Measurements from ENCODE around the gene TSR2.
"Not testable (repeated sequence)": the region's sequence is repeated elsewhere in the genome, so short reads cannot be mapped to it uniquely, and the experiment has no call there.

Gene TSR2

DNA sequence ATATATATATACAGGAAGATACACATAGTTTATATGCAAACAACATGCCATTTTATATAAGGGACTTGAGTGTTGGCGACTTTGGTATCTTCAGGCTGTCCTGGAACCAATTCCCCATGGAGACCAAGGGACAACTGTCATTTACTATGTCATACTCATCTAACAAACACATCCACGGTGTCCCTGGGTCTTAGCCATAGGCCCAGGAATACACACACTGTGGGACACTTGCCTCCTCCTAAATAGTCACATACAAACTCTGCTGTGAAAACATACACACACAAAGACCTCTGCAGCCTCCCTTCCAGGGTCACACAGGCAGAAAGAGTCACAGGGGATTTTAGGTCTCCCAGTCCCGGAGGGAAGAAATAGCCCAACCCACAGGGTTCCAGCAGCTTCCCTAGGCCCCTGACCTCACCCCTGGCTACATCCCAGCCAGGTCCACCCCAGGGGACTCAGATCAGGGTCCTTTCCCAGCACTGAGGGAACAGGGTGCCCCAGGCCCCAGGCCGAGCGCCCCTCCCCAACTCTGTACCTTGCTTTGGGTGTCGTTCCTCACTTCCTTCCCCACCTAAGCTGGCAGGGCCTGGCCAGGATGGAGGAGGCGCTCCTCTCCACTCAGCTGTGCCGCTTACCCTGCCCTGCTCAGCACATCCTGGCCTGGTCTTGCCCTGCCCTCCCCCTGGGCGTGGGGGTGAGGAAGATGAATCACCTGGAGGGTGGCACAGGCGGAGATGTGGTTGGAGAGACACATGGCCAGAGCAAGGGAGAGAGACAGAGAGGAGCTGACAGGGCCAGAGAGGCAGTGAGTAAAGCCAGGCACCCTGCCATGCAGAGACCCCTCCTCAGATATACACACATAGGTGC lies 34.0 kb downstream of the TSR2 start:
- no peak for DNase-seq (ENCODE audit: low read depth in 3 of 3, low spot score in 1 of 3)

DNA sequence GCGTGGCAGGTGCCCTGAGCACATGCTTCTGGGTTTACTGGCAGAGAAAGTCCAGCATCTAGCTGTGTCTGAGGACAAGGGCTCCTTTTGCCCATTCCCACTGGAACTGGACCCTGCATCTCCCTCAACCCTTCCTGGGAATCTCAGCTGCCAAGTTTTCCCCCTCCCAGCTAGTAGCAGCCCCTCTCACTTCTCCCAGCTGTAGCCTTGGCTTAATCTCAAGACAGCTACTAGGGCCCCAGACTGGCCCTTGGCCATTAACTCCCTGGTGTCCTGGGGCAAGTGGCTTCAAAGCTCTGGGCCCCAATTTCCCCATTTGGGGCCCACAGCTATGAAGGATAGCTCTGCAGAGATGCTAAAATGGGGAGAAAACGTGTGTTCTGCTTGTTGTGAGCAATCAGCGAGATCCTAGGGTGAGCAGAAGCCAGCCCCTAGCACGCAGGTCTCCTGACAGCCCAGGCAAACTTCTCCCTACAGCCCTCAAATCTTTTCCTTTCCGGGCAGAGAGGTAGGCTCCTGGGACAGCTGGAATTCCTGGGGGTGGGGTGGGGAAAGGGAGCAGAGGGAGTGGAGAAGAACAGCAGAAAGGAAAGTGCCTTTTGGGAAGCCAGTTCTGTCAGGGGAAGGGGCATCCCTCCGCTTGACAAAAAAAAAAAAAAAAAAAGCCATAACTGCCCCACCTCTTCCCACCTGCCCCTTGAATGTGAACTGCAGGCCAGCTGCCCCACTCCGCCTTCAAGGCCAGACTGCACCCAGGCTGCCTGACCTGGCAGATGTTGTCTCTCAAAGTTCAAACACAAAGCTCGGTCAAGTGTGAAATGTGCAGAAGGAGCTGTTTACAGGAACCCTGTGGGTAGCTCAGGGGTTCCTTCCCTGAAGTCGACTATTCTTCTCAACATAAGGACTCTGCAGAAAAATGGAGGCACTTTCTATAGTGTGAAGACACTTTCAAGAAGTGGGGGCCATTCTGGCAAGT lies 39.2 kb downstream of the TSR2 start:
- DNase-seq (ENCODE audit: low read depth in 3 of 3, low spot score in 1 of 3) = no peak

DNA sequence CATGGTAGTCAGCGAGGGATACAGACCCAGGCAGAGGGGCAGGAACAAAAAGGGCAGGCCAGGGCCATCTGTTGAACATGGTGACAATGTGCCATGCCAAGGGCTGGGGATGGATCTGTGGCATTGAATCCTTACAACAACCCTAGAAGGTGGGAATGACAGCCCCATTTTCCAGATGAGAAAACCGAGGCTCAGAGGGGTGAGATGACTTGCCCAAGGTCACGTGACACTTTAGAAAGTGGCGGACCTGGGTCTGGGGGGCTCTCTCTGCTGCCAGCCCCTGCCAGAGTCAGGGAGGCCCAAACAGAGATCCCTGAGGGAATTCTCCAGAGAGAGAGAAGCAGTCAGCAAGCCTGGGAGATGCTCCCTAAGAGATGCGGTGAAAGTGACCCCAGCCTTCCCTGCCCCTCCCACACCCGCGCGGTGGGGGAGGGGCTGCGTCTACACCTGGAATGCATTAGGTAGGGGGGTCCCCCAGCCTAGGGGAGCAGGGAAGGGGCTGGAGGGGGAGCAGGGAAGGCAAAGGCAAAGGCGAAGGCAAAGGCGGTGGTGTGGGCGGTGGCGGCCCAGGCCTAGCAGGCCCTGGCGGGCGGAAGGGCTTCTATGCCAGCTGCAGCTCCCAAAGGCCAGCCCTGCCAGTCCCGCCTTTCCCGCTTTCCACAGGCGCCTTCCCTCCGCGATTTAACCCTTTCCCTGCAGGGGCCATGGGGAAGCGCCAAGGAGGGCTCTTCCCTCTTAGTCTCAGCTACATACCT lies 42.8 kb downstream of the TSR2 start:
- no peak for DNase-seq (ENCODE audit: low read depth in 3 of 3, low spot score in 1 of 3)

DNA sequence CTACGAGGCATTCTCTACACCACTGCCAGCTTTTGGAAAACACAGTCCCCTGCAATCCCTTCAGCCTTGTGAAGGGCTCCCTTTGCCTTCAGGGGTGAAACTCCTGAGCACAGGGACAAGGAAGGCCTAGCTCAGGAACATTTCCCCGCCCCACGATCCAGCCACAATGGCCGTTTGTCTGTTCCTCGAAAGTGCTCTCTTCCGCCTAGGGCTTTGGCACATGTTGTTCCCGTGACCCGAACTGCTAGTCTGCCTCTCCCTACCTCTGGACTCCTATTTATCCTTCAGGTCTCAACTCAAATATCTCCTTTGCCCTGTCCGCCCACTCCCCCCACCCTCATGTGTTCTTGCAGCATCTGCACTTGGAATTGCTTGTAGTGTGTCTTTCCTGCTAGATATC lies 43.7 kb downstream of the TSR2 start:
- DNase-seq (ENCODE audit: low read depth in 3 of 3, low spot score in 1 of 3) = no peak

DNA sequence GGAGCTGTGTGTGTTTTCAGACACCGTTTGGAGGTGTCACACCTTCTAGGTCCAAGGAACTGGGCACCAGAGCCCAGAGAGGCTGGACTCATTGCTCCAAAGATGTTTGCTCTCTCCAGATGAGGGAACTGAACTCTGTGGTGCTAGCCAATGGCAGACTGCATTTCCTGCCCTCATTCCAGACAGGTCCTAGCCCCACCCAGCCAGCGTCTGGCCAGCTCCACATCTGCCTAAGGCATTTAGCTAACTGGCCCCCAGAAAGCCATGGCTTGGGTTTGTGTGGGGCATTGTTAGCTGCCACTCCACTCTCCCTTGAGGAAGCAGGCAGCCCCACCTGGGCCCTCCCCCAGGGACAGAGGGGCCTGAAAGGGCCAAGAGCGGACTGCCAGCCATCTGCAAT lies 44.5 kb downstream of the TSR2 start:
- DNase-seq (ENCODE audit: low read depth in 3 of 3, low spot score in 1 of 3) = no peak

DNA sequence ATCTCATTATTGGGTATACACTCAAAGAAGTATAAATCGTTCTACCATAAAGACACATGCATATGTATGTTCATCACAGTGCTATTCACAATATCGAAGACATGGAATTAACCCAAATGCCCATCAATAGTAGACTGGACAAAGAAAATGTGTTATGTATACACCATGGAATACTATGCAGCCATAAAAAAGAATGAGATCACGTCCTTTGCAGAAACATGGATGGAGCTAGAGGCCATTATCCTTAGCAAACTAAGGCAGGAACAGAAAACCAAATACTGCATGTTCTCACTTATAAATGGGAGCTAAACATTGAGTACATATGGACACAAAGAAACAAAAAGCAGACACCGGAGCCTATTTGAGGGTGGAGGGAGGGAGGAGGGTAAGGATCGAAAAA lies 49.6 kb downstream of the TSR2 start:
- DNase-seq (ENCODE audit: low read depth in 3 of 3, low spot score in 1 of 3) = not testable (repeated sequence)

DNA sequence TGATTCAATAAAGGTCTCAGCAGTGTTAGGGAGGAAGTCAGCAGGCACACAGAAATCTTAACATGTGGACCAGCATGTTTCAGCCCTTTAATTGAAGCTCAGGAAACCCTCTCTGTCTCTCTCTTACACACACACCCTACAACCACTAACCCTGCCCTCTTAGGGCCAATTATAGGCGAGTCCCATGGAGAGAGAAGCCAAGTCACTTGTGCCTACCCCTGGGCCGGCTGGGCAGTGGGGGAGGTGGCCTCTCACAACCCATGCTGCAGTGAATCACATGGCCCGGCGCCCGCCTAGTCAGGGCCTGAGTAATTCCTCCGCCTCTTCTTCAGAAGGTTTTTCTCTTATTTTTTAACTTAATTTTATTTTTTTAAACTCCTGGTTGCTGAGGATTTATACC lies 52.1 kb downstream of the TSR2 start:
- no peak for DNase-seq (ENCODE audit: low read depth in 3 of 3, low spot score in 1 of 3)

DNA sequence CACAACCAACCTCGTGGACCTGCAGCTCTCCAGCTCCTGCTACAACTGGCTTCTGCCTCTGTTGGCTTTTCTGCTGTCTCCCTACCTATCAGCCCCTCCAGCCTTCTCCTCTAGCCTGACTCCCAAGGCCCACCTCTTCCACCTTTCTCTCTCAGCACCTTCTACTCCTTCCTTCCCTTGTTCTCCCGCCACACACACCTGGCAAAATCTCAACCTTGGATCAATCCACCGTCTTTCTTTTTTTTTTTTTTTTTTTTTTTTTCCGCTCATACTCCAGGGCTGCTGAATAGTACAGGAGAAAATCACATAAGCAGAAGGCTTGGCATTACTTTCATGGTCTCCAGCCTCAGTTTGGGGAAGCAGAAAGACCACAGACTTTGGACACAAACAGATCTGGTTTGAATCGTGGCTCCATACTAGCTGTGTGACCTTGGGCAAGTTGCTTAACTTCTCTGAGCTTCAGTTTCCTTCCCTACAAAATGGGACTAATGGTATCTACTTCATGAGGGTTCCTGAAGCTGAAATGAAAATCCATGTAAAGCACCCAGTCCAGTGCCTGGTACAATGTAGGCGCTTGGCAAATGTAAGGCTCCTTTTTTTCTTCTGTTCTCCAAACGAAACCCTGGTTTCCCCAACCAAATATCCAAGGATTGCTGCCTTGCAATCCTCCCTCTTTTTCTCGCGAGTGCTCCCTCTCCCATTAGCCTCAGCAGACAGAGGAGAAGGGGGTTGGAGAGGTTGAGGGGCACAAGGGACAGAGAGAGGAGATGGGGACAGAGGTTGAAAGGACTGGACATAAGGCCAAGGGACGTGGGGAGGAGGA lies 54.2 kb downstream of the TSR2 start:
- no peak for DNase-seq (ENCODE audit: low read depth in 3 of 3, low spot score in 1 of 3)

Data from stimulated activated CD4-positive, alpha-beta T cell treated with anti-CD3 and anti-CD28 coated beads, TNF-alpha, amount 100 ng/mL, for 1 hour (primary cell).